ENCODE measurements around the gene VEZF1.

VEZF1 gene

DNA sequence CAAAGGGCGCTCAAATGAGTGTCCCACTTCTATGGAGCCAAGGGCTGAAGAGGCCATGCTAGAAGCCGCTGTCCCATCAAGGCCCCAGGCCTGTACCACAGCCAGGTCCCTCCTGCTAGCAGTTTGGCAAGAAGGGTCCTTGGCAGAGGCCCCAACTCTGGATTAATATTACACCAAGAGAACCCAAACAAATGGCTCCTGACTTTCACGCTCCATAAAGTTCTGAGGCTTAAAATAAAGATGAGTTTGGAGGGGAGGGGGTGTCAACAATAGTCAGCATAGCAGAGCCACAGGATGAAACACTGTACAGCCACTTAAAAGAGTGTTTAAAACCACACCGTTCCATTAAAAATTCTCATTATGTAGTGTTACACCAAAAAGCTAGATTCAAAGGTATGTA, 63.4 kb downstream of the VEZF1 start:
- FAIRE-seq, result no peak

Measured in A204.1 (cell line).